SIG-M5 treated with dmso at 0.1 percent for 504 hours (cell line): ENCODE data around the gene CMPK2.
"Not testable (repeated sequence)": the region's sequence is repeated elsewhere in the genome, so short reads cannot be mapped to it uniquely, and the experiment has no call there.

ENCODE experiments used
- DNase-seq: peaks from one replicate; lab custom pipeline; 2025; ENCODE audit not compliant: unreplicated experiment; lab: John Stamatoyannopoulos, UW

The CMPK2 gene, protein sequence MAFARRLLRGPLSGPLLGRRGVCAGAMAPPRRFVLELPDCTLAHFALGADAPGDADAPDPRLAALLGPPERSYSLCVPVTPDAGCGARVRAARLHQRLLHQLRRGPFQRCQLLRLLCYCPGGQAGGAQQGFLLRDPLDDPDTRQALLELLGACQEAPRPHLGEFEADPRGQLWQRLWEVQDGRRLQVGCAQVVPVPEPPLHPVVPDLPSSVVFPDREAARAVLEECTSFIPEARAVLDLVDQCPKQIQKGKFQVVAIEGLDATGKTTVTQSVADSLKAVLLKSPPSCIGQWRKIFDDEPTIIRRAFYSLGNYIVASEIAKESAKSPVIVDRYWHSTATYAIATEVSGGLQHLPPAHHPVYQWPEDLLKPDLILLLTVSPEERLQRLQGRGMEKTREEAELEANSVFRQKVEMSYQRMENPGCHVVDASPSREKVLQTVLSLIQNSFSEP

DNA sequence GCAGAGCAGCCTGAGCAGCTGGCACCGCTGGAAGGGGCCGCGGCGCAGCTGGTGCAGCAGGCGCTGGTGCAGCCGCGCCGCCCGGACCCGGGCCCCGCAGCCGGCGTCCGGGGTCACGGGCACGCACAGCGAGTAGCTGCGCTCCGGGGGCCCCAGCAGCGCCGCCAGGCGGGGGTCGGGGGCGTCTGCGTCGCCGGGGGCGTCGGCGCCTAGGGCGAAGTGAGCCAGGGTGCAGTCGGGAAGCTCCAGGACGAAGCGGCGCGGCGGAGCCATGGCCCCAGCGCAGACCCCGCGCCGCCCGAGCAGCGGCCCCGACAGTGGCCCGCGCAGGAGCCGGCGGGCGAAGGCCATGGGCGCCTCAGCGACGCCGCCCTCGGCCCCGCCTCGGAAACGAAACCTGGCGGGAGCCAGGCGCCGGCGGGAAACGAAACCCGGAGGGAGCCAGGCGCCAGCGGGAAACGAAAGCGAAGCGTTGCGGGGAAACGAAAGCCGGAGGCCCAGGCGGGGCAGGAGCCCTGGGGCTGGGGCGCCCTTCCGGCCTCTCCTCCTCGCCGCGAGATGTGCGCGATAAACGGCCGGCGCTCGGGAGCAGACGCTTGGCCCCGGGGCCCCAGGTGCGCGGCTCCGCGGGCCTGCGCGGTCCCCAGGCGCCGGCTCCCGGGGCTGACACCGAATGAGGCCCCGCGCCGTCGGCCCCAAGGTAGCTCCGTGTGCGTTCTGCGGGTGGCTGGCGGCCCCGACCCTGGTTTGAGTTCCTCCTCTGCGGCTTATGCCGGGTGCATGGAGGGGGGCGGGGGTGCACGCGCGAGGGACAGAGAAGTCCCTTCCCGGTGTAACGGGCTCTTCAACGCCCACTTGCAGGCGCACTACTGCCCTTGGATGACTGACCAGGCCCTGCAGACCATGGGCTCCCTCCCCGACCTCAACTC lies at the start of gene CMPK2:
TSS of gene CMPK2 (minus strand) at position 562 of the 929 bp plus-strand sequence. CDS start at position 351, 211 bp downstream.
- peak; percentile 15 for DNase-seq

- no peak for DNase-seq
Observed at GRCh38 chr2:6915399-6915798, 49.7 kb upstream of the CMPK2 start.

- no peak for DNase-seq
Observed at GRCh38 chr2:6914828-6915227, 49.1 kb upstream of the CMPK2 start.

DNA sequence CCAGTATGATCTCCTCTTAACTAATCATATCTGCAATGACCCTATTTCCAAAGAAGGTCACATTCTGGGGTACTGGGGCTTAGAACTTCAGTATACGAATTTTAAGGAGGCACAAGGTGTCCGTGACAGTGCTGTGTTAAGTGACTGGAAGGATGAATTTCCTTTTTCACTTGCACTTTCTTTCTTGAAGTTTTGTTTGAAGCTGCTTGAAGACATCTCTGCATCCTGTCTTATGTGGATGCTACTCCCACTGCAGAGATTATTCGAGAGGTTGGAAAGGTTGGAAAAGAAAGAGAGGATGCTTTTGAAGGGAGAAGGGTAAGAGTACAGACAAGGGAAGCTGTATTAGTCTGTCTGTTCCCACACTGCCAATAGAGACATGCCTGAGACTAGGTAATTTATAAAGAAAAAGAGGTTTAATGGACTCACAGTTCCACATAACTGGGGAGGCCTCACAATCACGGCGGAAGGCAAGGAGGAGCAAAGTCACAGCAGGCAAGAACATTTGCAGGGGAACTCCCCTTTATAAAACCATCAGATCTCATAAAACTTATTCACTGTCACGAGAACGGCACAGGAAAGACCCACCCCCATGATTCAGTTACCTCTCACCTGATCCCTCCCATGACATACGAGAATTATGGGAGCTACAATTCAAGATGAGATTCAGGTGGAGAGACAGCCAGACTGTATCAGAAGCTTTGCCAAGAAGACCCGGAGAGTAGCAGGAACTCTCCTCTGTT lies 47.9 kb upstream of the CMPK2 start:
- no peak for DNase-seq

DNA sequence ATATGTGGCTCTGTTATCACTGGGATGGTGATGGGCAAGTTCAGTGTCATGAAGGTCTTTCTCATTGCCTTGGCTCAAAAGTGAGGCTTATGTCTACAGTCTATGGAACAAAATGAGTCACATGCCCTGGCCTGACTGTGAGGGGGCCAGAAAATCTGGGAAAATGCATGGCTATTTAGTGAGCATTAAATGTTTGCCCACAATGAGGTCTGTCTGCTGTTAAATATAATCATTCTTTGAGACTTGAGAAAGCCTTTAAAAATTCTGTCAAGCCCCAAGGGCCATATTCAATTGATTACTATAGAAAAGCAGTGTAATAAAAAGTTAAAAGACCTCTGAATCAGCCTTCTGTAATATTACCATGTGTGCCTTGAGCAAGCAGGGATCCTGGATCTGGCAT lies 46.0 kb upstream of the CMPK2 start:
- DNase-seq = no peak

- DNase-seq = peak; percentile 16
Observed at GRCh38 chr2:6909431-6910385, 44.0 kb upstream of the CMPK2 start.

DNA sequence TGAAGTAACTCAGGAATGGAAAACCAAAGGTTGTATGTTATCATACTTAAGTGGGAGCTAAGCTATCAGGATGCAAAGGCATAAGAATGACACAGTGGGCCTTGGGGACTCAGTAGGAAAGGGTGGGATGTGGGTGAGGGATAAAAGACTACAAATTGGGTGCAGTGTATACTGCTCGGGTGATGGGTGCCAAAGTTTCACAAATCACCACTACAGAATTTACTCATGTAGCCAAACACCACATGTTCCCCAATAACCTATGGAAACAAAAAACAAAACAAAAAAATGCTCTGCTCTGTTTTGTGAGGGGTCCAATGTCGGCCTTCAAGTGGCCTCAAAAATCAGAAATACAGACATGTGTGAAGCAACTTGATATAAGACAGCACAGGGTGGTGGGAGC lies 42.6 kb upstream of the CMPK2 start:
- DNase-seq = no peak

DNA sequence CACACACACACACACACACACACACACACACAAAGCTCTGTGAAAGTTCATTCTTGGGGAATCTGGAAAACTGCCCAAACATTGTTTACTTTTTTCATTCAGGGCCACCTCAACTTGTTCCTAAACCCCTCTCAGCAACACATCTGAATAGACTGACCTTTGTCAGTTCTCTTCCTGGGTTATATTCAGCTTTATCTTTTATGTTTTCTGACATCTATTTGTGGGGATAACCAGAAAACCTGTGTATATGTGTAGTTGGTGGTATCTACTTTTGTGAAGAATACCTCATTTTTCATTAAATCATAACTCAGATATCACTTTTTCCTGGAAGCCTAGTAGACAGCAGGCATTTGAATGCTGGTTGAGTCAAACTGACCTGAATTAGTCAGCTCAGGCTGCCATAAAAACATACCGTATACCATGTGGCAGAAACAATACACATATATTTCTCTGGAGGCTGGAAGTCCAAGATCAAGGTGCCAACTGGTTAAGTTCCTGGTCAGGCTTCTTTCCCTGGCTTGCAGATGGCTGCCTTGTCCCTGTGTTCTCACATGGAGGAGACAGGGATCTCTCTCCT lies 40.5 kb upstream of the CMPK2 start:
- no peak for DNase-seq

GRCh38 chr2:6905668-6906067 lies 40.0 kb upstream of the CMPK2 start:
- no peak for DNase-seq

DNA sequence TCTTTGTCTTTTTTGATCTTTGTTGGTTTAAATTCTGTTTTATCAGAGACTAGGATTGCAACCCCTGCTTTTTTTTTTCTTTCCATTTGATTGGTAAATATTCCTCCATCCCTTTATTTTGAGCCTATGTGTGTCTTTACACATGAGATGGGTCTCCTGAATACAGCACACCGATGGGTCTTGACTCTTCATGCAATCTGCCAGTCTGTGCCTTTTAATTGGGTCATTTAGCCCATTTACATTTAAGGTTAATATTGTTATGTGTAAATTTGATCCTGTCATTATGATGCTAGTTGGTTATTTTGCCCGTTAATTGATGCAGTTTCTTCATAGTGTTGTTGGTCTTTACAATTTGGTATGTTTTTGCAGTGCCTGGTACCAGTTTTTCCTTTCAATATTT lies 36.9 kb upstream of the CMPK2 start:
- not testable (repeated sequence) for DNase-seq

GRCh38 chr2:6896930-6897759 lies 31.4 kb upstream of the CMPK2 start:
- DNase-seq = no peak

GRCh38 chr2:6893876-6894482 lies 28.3 kb upstream of the CMPK2 start:
- no peak for DNase-seq

- DNase-seq = no peak
Observed at GRCh38 chr2:6888724-6889123, 23.0 kb upstream of the CMPK2 start.

- DNase-seq = no peak
Observed at GRCh38 chr2:6887751-6888192, 22.1 kb upstream of the CMPK2 start.

DNA sequence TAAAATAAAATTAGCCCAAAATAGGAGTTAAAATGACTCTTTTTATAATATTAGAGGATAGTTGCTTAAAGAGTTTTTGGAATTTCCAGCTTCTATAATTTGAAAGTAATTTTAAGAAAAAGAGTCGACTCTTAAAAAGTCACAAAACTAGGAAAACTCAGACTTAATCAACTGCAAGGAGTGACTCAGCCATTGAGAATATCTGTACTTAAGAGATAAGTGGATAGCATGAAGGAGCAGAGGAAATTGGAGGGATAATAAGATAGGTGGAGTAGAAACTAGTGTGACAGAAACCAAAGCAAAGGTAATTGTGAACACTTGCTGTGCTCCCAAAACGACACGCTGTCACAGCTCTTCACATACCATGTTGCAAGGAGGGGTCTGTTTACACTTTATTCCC lies 20.3 kb upstream of the CMPK2 start:
- no peak for DNase-seq

GRCh38 chr2:6885551-6885950 lies 19.8 kb upstream of the CMPK2 start:
- no peak for DNase-seq

DNA sequence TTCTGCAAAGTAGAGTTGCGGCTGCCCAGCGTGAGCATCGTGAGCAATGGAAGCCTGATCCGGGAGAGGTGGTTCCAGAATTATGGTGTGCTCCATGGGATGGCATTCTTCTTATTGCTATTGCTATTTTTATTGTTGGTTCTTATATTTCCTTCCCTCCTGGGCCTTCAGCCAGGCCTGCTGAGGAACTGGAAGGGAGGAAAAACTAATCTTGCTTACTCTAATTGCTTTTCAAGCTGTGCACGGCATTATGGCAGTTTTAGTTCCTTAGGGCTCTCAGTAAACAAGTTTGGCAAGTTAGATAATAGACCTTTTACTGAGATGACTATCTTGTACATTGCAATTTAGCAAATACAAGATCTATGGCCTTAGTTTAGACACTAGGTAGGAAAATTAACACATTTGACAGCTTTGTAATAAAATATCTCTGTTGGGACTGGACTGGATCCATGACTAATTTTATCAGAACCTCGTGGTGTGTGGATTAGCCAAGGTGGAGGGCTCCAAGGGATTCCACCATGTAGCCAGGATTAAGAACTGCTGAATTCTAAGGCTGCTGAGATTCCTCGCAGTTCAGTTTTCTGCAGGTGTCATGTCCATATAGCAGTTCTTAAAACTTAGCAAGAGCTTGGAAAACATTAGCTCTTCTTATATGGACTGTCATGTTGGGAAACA lies 17.9 kb upstream of the CMPK2 start:
- DNase-seq = no peak

GRCh38 chr2:6881516-6881915 lies 15.8 kb upstream of the CMPK2 start:
- DNase-seq = no peak
